A549 (cell line): ENCODE results near the gene DNAJC19. TPM values are rescaled to one million over a fixed set of nuclear protein-coding genes. Genes with fewer than 3 reads are reported as not detected.

Experiments
- ATAC-seq, 2 experiments: fragments of 200-7000 bp in 1 of 2; fragments of >200 bp in 1 of 2; cut with Nextera tagmentation in 1 of 2; cut with Tn5 transposase in 1 of 2; 3 replicates each; pipeline versions ENCODE4 v1.8.0 to v1.9.1; 2018 to 2020; ENCODE audit warnings: mild to moderate bottlenecking in 1 of 2, moderate library complexity in 1 of 2
- CTCF ChIA-PET: fragments of 300-600 bp; sonication (Branson Sonifier 250); formaldehyde crosslinking; extraction: SDS; loops from one replicate; lab custom pipeline; 2021; ENCODE audit warnings: antibody characterized with exemption, inconsistent platforms; lab: Yijun Ruan, JAX
- POLR2A ChIA-PET: fragments of 350-600 bp; formaldehyde crosslinking; extraction: SDS; loops from one replicate; lab custom pipeline; 2021; ENCODE audit warnings: antibody characterized with exemption, inconsistent platforms; lab: Yijun Ruan, JAX
- DNase-seq, 2 experiments: peaks; one replicate each; pipeline versions ENCODE4 v3.0.0 to v3.0.0-alpha.2; 2011 to 2016; ENCODE audit warnings: low read depth in 1 of 2, low spot score in 1 of 2
- FAIRE-seq: peaks from 2 replicates; lab custom pipeline; 2011; peaks lifted over from hg19 to GRCh38; lab: Jason Lieb, UNC
- H3K27ac ChIP-seq, 2 experiments: fragments of >200 bp; sonication (Bioruptor Twin); formaldehyde crosslinking; 3 replicates each; pipeline ENCODE4 v1.5.1; 2016 to 2017
- H3K4me1 ChIP-seq: fragments of >200 bp; sonication (Bioruptor Twin); formaldehyde crosslinking; 3 replicates; pipeline ENCODE4 v1.6.1; 2016
- H3K4me2 ChIP-seq: fragments of >200 bp; sonication (Bioruptor Twin); formaldehyde crosslinking; 3 replicates; pipeline ENCODE4 v1.6.1; 2016
- H3K4me3 ChIP-seq: fragments of >200 bp; sonication (Bioruptor Twin); formaldehyde crosslinking; 3 replicates; pipeline ENCODE4 v1.5.1; 2016
- H3K9me3 ChIP-seq: fragments of >200 bp; sonication (Bioruptor Twin); formaldehyde crosslinking; 3 replicates; pipeline ENCODE4 v1.6.1; 2016
- EP300 ChIP-seq, 2 experiments: fragments of >200 bp; sonication (Bioruptor Twin); formaldehyde crosslinking; IDR thresholded peaks; 2 replicates in 1 of 2; 3 replicates in 1 of 2; pipeline ENCODE4 v1.6.1; 2016 to 2017
- HEYL ChIP-seq: fragments of 250-450 bp; sonication (Bioruptor Pico); IDR thresholded peaks from 2 replicates; pipeline ENCODE4 v1.8.0; 2021; ENCODE audit warnings: mild to moderate bottlenecking, moderate library complexity
- HOXA7 ChIP-seq: fragments of 250-450 bp; sonication (Bioruptor Pico); IDR thresholded peaks from 2 replicates; pipeline ENCODE4 v1.5.0; 2020; ENCODE audit warnings: mild to moderate bottlenecking, moderate library complexity
- HOXB13 ChIP-seq: fragments of 250-450 bp; sonication (Bioruptor Pico); IDR thresholded peaks from 2 replicates; pipeline ENCODE4 v1.5.0; 2020; ENCODE audit warnings: low read depth, mild to moderate bottlenecking, moderate library complexity
- HOXB5 ChIP-seq: fragments of 250-450 bp; sonication (Bioruptor Pico); IDR thresholded peaks from 2 replicates; pipeline ENCODE4 v1.5.0; 2020; ENCODE audit warnings: mild to moderate bottlenecking, moderate library complexity
- JUNB ChIP-seq: fragments of >200 bp; sonication (Bioruptor Twin); formaldehyde crosslinking; IDR thresholded peaks from 2 replicates; pipeline ENCODE4 v1.6.1; 2016
- KDM1A ChIP-seq: fragments of 200-600 bp; sonication (generic); IDR thresholded peaks from 2 replicates; pipeline ENCODE4 v1.6.1; 2016; ENCODE audit warnings: low read depth, mild to moderate bottlenecking
- KDM5A ChIP-seq: fragments of 200-600 bp; sonication (generic); IDR thresholded peaks from 2 replicates; pipeline ENCODE4 v1.6.1; 2016; ENCODE audit warnings: antibody characterized with exemption, mild to moderate bottlenecking
- MAFK ChIP-seq: fragments of 450-650 bp; IDR thresholded peaks from 2 replicates; pipeline ENCODE4 v1.6.1; 2014; ENCODE audit not compliant: partially characterized antibody
- NPAS2 ChIP-seq: fragments of 250-450 bp; sonication (Bioruptor Pico); IDR thresholded peaks from 2 replicates; pipeline ENCODE4 v1.8.0; 2022; ENCODE audit warnings: mild to moderate bottlenecking, moderate library complexity, borderline replicate concordance
- NR3C1 ChIP-seq: fragments of >200 bp; sonication (Bioruptor Twin); formaldehyde crosslinking; IDR thresholded peaks from 3 replicates; pipeline ENCODE4 v1.6.1; 2017
- RARB ChIP-seq: fragments of 250-450 bp; sonication (Bioruptor Pico); IDR thresholded peaks from 2 replicates; pipeline ENCODE4 v1.8.0; 2021; ENCODE audit warnings: mild to moderate bottlenecking, moderate library complexity
- SREBF2 ChIP-seq: fragments of 450-650 bp; IDR thresholded peaks from 2 replicates; pipeline ENCODE4 v1.6.1; 2014; ENCODE audit warnings: mild to moderate bottlenecking, moderate library complexity
- ZC3H11A ChIP-seq: fragments of 450-650 bp; IDR thresholded peaks from 2 replicates; pipeline ENCODE4 v1.6.1; 2014; ENCODE audit warnings: antibody characterized with exemption, mild to moderate bottlenecking
- ZFP36 ChIP-seq: fragments of 450-650 bp; IDR thresholded peaks from 2 replicates; pipeline ENCODE4 v1.6.1; 2014; ENCODE audit warnings: borderline replicate concordance; ENCODE audit not compliant: partially characterized antibody
- WGBS: methylation state at CpG from one replicate; pipeline ENCODE4 v1.1.6; 2017; ENCODE audit errors: missing lambda C conversion rate; 5-methylcytosine and 5-hydroxymethylcytosine counted together
- polyA plus RNA-seq, 4 experiments: library from polyadenylated mRNA; depleted of rRNA in 3 of 4; stranded (reverse); fragments of >200 nt; fragmentation: RNase III in 1 of 4; extraction: RNeasy Plus Mini Kit Qiagen cat#74134 plus additional on column Dnase treatment in 1 of 4; gene quantifications; 2 replicates in 3 of 4; 3 replicates in 1 of 4; pipeline ENCODE4 v1.2.3, GENCODE V29; 2011 to 2017
- TF ChIP-seq, protein P1 (sequence below): fragments of 200-600 bp; sonication (generic); IDR thresholded peaks from 2 replicates; pipeline ENCODE4 v1.6.1; 2016; ENCODE audit warnings: antibody characterized with exemption, mild to moderate bottlenecking, moderate library complexity
- TF ChIP-seq, protein P2 (sequence below): fragments of 150-350 bp; IDR thresholded peaks from 2 replicates; pipeline ENCODE4 v1.6.1; 2014; ENCODE audit warnings: low read depth, mild to moderate bottlenecking, low read length
- TF ChIP-seq, protein P3 (sequence below): fragments of >200 bp; sonication (Bioruptor Twin); formaldehyde crosslinking; IDR thresholded peaks from 3 replicates; pipeline ENCODE4 v1.6.1; 2016

Gene DNAJC19
- polyA plus RNA-seq, 2 of the 4 experiments (the other 2 are of a cell fraction) = 27.7 to 36.8 TPM

DNA sequence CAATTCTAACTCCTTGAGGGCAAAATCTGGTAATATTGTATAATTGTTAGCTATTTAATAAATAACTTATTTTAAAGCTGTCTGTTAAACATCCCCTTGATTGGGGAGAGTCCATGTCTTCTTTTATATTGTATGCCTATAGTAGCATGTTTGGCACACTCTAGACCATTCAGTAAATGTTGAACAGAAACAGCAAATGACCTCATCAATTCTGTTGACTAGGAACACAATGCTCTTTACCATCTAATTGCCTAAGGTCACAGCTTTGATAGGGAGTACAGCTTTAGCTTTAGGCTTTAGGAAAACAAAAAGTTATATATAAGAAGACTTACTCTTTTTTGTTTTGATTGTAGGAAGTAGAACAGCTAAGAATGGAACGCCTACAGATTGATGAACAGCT, 27.0 kb downstream of the DNAJC19 start (continued):
- TF ChIP-seq, protein P1, sequence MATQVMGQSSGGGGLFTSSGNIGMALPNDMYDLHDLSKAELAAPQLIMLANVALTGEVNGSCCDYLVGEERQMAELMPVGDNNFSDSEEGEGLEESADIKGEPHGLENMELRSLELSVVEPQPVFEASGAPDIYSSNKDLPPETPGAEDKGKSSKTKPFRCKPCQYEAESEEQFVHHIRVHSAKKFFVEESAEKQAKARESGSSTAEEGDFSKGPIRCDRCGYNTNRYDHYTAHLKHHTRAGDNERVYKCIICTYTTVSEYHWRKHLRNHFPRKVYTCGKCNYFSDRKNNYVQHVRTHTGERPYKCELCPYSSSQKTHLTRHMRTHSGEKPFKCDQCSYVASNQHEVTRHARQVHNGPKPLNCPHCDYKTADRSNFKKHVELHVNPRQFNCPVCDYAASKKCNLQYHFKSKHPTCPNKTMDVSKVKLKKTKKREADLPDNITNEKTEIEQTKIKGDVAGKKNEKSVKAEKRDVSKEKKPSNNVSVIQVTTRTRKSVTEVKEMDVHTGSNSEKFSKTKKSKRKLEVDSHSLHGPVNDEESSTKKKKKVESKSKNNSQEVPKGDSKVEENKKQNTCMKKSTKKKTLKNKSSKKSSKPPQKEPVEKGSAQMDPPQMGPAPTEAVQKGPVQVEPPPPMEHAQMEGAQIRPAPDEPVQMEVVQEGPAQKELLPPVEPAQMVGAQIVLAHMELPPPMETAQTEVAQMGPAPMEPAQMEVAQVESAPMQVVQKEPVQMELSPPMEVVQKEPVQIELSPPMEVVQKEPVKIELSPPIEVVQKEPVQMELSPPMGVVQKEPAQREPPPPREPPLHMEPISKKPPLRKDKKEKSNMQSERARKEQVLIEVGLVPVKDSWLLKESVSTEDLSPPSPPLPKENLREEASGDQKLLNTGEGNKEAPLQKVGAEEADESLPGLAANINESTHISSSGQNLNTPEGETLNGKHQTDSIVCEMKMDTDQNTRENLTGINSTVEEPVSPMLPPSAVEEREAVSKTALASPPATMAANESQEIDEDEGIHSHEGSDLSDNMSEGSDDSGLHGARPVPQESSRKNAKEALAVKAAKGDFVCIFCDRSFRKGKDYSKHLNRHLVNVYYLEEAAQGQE = no peak

DNA sequence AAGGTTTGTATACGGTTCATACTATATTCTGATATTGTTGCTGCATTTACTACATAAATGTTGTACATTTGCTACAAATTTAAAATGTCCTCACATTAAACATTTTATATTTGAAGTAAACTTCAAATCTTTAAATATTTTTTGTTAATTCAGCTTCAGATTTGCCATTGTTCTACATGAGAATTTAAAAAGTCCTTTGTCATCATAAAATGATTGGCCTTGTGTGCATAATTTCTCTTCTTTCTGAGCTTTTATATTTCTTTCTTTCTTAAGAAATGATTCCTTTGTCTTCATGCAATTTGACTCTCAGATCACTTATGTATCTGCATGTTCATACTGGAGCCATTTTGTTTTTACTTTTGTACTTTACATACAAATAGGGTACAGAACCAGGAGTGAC, 28.0 kb downstream of the DNAJC19 start:
- CTCF ChIA-PET = interaction anchor here (1.1 kb wide), 1 partner anchor 14 kb away, joined by 3 read pairs; no protein-coding TSS in a partner anchor

DNA sequence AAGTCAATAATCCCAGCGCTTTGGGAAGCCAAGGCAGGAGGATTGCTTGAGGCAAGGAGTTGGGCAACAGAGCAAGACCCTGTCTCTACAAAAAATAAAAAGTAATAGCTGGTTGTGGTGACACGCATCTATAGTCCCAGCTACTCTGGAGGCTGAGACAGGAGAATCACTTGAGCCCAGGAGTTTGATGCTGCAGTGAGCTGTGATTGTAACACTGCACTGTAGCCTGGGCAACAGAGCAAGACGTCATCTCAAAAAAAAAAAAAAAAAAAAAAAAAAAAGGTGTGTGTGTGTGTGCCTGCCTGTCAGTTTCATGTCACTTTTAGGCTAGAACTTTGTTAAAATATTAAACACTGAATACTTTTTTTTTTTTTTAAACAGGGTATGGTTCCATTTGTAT, 28.4 kb downstream of the DNAJC19 start:
- 92% methylated on average over 3 of the region's 3 CpGs for WGBS
- Histone ChIP-seq H3K9me3 (no peaks in the 10 kb centered on the region), H3K4me1 (no peaks in the 10 kb centered on the region), H3K4me2 (no peak overlapping the region), H3K4me3 (no peak overlapping the region), H3K27ac (no peak overlapping the region)
- ATAC-seq (no peak), DNase-seq (no peak), FAIRE-seq (no peak)
- POLR2A ChIA-PET = no interaction called here
- TF ChIP-seq KDM5A (no peak), NR3C1 (no peak), SREBF2 (no peak), HEYL (no peak)
- CTCF ChIA-PET = interaction anchor here (1.1 kb wide), 1 partner anchor 13 kb away, joined by 3 read pairs; no protein-coding TSS in a partner anchor

More for the DNA sequence above, 28.0 kb downstream of the DNAJC19 start:
- POLR2A ChIA-PET = no interaction called here
- Histone ChIP-seq H3K27ac (no peak overlapping the region), H3K4me2 (no peak overlapping the region), H3K4me1 (no peaks in the 10 kb centered on the region), H3K4me3 (no peak overlapping the region), H3K9me3 (no peaks in the 10 kb centered on the region)
- TF ChIP-seq MAFK (peak; percentile 48), ZC3H11A (no peak)
- FAIRE-seq (no peak), DNase-seq (no peak), ATAC-seq (no peak)
- 88% methylated on average over 1 of the region's 1 CpG for WGBS

DNA sequence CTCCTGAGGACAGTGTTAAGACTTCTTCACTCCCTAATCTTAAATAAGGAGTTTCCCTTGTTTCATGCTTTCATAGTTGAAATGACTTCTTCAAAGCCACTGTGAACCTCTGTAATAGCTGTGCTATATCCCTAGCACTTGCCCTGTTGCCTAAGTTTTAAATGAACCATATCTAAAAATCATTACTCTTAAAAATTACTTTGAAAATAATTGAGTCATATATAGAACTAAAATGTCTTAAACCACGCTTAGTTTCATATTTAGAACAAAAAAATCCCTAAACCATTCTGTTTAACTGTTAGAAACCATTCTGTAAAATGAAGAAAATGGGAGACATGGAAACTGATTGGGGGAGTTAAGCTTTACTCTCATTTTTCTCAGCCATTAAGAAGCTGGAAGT, 29.8 kb downstream of the DNAJC19 start:
- DNase-seq = no peak
- TF ChIP-seq NPAS2 (CRISPR knock-in tag) = no peak
- TF ChIP-seq, protein P2, sequence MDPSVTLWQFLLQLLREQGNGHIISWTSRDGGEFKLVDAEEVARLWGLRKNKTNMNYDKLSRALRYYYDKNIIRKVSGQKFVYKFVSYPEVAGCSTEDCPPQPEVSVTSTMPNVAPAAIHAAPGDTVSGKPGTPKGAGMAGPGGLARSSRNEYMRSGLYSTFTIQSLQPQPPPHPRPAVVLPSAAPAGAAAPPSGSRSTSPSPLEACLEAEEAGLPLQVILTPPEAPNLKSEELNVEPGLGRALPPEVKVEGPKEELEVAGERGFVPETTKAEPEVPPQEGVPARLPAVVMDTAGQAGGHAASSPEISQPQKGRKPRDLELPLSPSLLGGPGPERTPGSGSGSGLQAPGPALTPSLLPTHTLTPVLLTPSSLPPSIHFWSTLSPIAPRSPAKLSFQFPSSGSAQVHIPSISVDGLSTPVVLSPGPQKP = no peak
- no peak for TF ChIP-seq ZFP36
- TF ChIP-seq KDM1A = no peak
- no peak for TF ChIP-seq JUNB
- TF ChIP-seq RARB (CRISPR knock-in tag) = no peak
- TF ChIP-seq, protein P3, sequence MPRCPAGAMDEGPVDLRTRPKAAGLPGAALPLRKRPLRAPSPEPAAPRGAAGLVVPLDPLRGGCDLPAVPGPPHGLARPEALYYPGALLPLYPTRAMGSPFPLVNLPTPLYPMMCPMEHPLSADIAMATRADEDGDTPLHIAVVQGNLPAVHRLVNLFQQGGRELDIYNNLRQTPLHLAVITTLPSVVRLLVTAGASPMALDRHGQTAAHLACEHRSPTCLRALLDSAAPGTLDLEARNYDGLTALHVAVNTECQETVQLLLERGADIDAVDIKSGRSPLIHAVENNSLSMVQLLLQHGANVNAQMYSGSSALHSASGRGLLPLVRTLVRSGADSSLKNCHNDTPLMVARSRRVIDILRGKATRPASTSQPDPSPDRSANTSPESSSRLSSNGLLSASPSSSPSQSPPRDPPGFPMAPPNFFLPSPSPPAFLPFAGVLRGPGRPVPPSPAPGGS = no peak
- TF ChIP-seq HOXB13 (CRISPR knock-in tag) = no peak
- TF ChIP-seq, protein P1 = no peak
- no peak for TF ChIP-seq EP300 (IDR thresholded peaks at IDR 0.05)
- TF ChIP-seq HOXA7 = no peak
- TF ChIP-seq HOXB5 (CRISPR knock-in tag) = no peak
- TF ChIP-seq, all 56 proteins: peak for 0
- H3K4me2 ChIP-seq = no peak overlapping the region
- 94% methylated on average over 1 of the region's 1 CpG for WGBS
- no peak overlapping the region for H3K27ac ChIP-seq
- no peaks in the 10 kb centered on the region for H3K4me1 ChIP-seq
- H3K4me3 ChIP-seq = no peak overlapping the region
- ATAC-seq (no peak), FAIRE-seq (no peak)
- ChIA-PET CTCF (interaction anchor here (1.0 kb wide), 1 partner anchor 10 kb away, joined by 3 read pairs; no protein-coding TSS in a partner anchor), POLR2A (no interaction called here)
- no peaks in the 10 kb centered on the region for H3K9me3 ChIP-seq
